ENCODE results near the gene FGF22. TPM values are rescaled to one million over a fixed set of nuclear protein-coding genes. Genes with fewer than 3 reads are reported as not detected.

Gene FGF22
- polyA plus RNA-seq, 3 donors: not detected

DNA sequence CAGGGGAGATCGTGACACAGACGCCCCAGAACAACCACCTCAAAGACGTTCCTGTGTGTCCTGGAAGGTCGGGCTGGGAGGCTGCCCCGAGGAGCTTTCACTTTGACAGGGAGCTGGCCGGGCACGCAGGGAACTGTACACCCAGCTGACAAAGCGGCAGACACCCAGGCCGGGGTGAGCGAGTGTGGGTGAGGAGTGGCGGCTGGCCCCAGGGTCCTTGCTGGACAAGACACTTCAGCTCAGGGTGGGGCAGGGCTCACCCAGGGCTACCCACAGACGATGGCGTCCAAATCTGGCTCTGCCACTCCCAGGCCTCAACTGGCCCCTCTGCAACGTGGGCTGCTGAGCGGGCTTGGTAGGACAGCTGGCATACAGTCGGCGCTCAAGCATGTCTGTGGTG, 2.0 kb downstream of the FGF22 start:
- Mint-ChIP-seq H3K4me3 (no peak overlapping the region), H3K27me3 (ENCODE audit: low read depth in 3 of 3) (peaks cover 22 to 33% (median 25%) of the 10 kb centered on the region in 3 donors), H3K27ac (no peak overlapping the region), H3K36me3 (peaks cover 9 to 20% of the 10 kb centered on the region in 2 donors), H3K4me1 (peaks cover 6% of the 10 kb centered on the region), H3K9me3 (peaks cover 0 to 9% (median 4%) of the 10 kb centered on the region in 7 donors)
- Histone ChIP-seq H3K36me3 (replicated peaks in 1 of 2; ENCODE audit: control insufficient read depth in 1 of 2, insufficient read depth in 2 of 2, low read length in 2 of 2) (peaks cover 16 to 18% of the 10 kb centered on the region in 2 donors), H3K9me3 (replicated peaks in 1 of 2; ENCODE audit: control insufficient read depth in 1 of 2, insufficient read depth in 1 of 2, low read length in 2 of 2) (no peaks in the 10 kb centered on the region), H3K27me3 (ENCODE audit: control insufficient read depth in 2 of 2, insufficient read depth in 2 of 2, low read length in 2 of 2) (peaks cover 0 to 18% of the 10 kb centered on the region in 2 donors), H3K4me1 (ENCODE audit: control insufficient read depth in 1 of 2, insufficient read depth in 2 of 2, low read length in 2 of 2) (peaks cover 7 to 16% of the 10 kb centered on the region in 2 donors), H2AFZ (ENCODE audit: insufficient read depth, low read depth, low read length, poor library complexity, severe bottlenecking) (no peak overlapping the region), H3K9ac (ENCODE audit: insufficient read depth, low read length, poor library complexity, severe bottlenecking) (no peak overlapping the region), H3K79me2 (ENCODE audit: insufficient read depth, low read length) (no peaks in the 10 kb centered on the region), H3K27ac (ENCODE audit: low read depth in 1 of 2, low read length in 2 of 2) (no peak overlapping the region), H3K4me2 (replicated peaks; ENCODE audit: extremely low read depth, low read length, poor library complexity, severe bottlenecking) (no peak overlapping the region), H4K20me1 (ENCODE audit: insufficient read depth, low read length) (peaks cover 24% of the 10 kb centered on the region), H3K4me3 (replicated peaks in 1 of 3; ENCODE audit: low read depth in 2 of 3, low read length in 3 of 3) (no peak overlapping the region)
- TF ChIP-seq CTCF (IDR thresholded peaks at IDR 0.05): no peak
- 92% methylated on average over 15 of the region's 17 CpGs for WGBS (ENCODE audit: insufficient coverage)
- intact Hi-C loops (cut with micrococcal nuclease): no loop called here
- DNase-seq: no peak

GRCh38 chr19:642767-643727, 3.4 kb downstream of the FGF22 start:
- Mint-ChIP-seq H3K36me3 (peaks cover 11 to 30% of the 10 kb centered on the region in 2 donors), H3K27ac (no peak overlapping the region), H3K27me3 (ENCODE audit: low read depth in 3 of 3) (peaks cover 11 to 23% (median 19%) of the 10 kb centered on the region in 3 donors), H3K4me3 (no peak overlapping the region), H3K9me3 (peaks cover 0 to 9% (median 4%) of the 10 kb centered on the region in 7 donors), H3K4me1 (peaks cover 6% of the 10 kb centered on the region)
- intact Hi-C loops (cut with micrococcal nuclease): no loop called here
- no peak for TF ChIP-seq CTCF (IDR thresholded peaks at IDR 0.05)
- Histone ChIP-seq H3K79me2 (ENCODE audit: insufficient read depth, low read length) (no peaks in the 10 kb centered on the region), H3K4me1 (ENCODE audit: control insufficient read depth in 1 of 2, insufficient read depth in 2 of 2, low read length in 2 of 2) (peaks cover 7 to 16% of the 10 kb centered on the region in 2 donors), H3K27me3 (ENCODE audit: control insufficient read depth in 2 of 2, insufficient read depth in 2 of 2, low read length in 2 of 2) (peaks cover 0 to 18% of the 10 kb centered on the region in 2 donors), H3K27ac (ENCODE audit: low read depth in 1 of 2, low read length in 2 of 2) (no peak overlapping the region), H2AFZ (ENCODE audit: insufficient read depth, low read depth, low read length, poor library complexity, severe bottlenecking) (no peak overlapping the region), H4K20me1 (ENCODE audit: insufficient read depth, low read length) (peaks cover 37% of the 10 kb centered on the region), H3K4me3 (replicated peaks in 1 of 3; ENCODE audit: low read depth in 2 of 3, low read length in 3 of 3) (no peak overlapping the region), H3K9ac (ENCODE audit: insufficient read depth, low read length, poor library complexity, severe bottlenecking) (no peak overlapping the region), H3K9me3 (replicated peaks in 1 of 2; ENCODE audit: control insufficient read depth in 1 of 2, insufficient read depth in 1 of 2, low read length in 2 of 2) (no peaks in the 10 kb centered on the region), H3K4me2 (replicated peaks; ENCODE audit: extremely low read depth, low read length, poor library complexity, severe bottlenecking) (no peak overlapping the region), H3K36me3 (replicated peaks in 1 of 2; ENCODE audit: control insufficient read depth in 1 of 2, insufficient read depth in 2 of 2, low read length in 2 of 2) (peaks cover 28 to 31% of the 10 kb centered on the region in 2 donors)
- 87% methylated on average over 47 of the region's 70 CpGs for WGBS (ENCODE audit: insufficient coverage)
- DNase-seq: no peak

Measured in CD14-positive monocyte (primary cell).